ENCODE results near the gene HMOX1. TPM values are rescaled to one million over a fixed set of nuclear protein-coding genes. Genes with fewer than 3 reads are reported as not detected.

HMOX1 gene
- total and polyA plus RNA-seq, 2 donors (not counting 3 experiments of a cell fraction or from before 2014, with no cell fraction given), result 41.1 to 69.1 TPM

DNA sequence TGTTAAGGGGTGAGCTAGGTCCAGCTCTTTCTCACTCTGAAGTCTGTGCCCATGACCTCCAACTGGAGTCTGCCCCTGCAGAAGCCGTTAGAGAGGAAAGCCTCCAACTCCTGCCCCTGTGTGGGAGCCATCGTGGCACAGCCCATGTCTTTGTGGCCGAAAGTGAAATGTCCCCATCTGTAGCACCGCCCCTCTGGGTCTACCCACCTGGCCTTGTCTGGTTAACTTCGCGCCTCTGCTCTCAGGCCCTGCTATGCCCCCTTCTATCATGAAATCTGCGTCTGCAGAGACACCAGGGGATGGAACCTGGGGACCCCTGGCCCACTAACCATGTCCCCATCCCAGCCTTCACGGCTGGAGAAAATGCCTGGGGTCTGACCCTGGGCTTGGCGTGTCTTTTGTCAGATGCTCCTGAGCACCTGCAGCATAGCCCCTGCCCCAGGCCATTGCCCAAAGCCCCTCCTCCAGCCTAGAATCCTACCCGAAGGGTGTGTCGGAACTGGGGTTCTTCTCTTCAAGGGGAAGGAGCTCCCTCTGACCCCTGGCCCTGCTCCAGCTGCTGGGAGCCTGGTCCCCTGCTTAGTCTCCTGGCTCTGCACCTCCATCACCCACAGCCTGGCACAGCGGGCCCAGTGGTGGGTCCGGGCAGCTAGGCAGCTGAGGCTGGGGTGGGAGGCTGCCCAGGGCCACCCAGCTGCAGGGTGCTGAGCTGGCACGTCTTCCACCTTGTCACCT is 35.8 kb upstream of the HMOX1 start:
- H3K9ac ChIP-seq (replicated peaks; ENCODE audit: extremely low read depth, insufficient read depth, low read length), result no peak overlapping the region
- ChIA-PET POLR2A (no interaction called here), CTCF (interaction anchor here (1.4 kb wide), 1 partner anchor 238 kb away, joined by 3 read pairs; no protein-coding TSS in a partner anchor)
- H3K36me3 ChIP-seq (ENCODE audit: control insufficient read depth in 2 of 2, extremely low read depth in 1 of 2, insufficient read depth in 2 of 2, low read length in 2 of 2), result peaks cover 0 to 16% of the 10 kb centered on the region in 2 experiments
- no peaks in the 10 kb centered on the region for H3K4me1 ChIP-seq (ENCODE audit: control insufficient read depth, extremely low read depth, insufficient read depth, low read length)
- no peak overlapping the region for H3K4me2 ChIP-seq (ENCODE audit: insufficient read depth, low read length)
- DNase-seq (ENCODE audit: low read depth, low spot score) (no peak), FAIRE-seq (no peak)
- H3K4me3 ChIP-seq (replicated peaks in 1 of 3; ENCODE audit: insufficient read depth in 1 of 3, low read depth in 1 of 3, low read length in 3 of 3), result no peak overlapping the region
- no peaks in the 10 kb centered on the region for H3K79me2 ChIP-seq (ENCODE audit: control insufficient read depth, insufficient read depth, low read length)
- H3K27me3 ChIP-seq (ENCODE audit: control insufficient read depth in 2 of 2, insufficient read depth in 2 of 2, low read length in 2 of 2), result no peaks in the 10 kb centered on the region
- no peaks in the 10 kb centered on the region for H3K9me3 ChIP-seq (replicated peaks; ENCODE audit: control insufficient read depth, insufficient read depth, low read length)
- BruUV-seq (replicated peaks), result no TSS peak
- no peak overlapping the region for H2AFZ ChIP-seq (ENCODE audit: low read depth, low read length)
- intact Hi-C loops (cut with micrococcal nuclease) (no loop called here), dilution Hi-C loops (cut with MboI; ENCODE audit: extremely low pct_ligation_motif_present, low sequenced_read_pairs) (no loop called here)
- TF ChIP-seq FOS (IDR thresholded peaks at IDR 0.05; ENCODE audit: borderline replicate concordance, insufficient read depth, low read length), result no peak
- TF ChIP-seq, protein P1, sequence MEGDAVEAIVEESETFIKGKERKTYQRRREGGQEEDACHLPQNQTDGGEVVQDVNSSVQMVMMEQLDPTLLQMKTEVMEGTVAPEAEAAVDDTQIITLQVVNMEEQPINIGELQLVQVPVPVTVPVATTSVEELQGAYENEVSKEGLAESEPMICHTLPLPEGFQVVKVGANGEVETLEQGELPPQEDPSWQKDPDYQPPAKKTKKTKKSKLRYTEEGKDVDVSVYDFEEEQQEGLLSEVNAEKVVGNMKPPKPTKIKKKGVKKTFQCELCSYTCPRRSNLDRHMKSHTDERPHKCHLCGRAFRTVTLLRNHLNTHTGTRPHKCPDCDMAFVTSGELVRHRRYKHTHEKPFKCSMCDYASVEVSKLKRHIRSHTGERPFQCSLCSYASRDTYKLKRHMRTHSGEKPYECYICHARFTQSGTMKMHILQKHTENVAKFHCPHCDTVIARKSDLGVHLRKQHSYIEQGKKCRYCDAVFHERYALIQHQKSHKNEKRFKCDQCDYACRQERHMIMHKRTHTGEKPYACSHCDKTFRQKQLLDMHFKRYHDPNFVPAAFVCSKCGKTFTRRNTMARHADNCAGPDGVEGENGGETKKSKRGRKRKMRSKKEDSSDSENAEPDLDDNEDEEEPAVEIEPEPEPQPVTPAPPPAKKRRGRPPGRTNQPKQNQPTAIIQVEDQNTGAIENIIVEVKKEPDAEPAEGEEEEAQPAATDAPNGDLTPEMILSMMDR (IDR thresholded peaks at IDR 0.05; ENCODE audit: extremely low read depth in 1 of 2, insufficient read depth in 1 of 2, low read depth in 1 of 2, low read length in 2 of 2), result no peak
- no peak for TF ChIP-seq JUN (IDR thresholded peaks at IDR 0.05; ENCODE audit: borderline replicate concordance, insufficient read depth, insufficient read length, low read depth)
- TF ChIP-seq, protein P2, sequence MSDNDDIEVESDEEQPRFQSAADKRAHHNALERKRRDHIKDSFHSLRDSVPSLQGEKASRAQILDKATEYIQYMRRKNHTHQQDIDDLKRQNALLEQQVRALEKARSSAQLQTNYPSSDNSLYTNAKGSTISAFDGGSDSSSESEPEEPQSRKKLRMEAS (IDR thresholded peaks at IDR 0.05; ENCODE audit: insufficient read depth, insufficient read length), result no peak
- TF ChIP-seq EZH2 (IDR thresholded peaks at IDR 0.05; ENCODE audit: borderline replicate concordance, low read depth, low read length, severe bottlenecking), result no peak
- TF ChIP-seq GATA2 (IDR thresholded peaks at IDR 0.05; ENCODE audit: insufficient read depth, insufficient read length, low read depth, low read length), result no peak
- no peak for TF ChIP-seq MYC (IDR thresholded peaks at IDR 0.05; ENCODE audit: low read depth, low read length)
- TF ChIP-seq POLR2A (IDR thresholded peaks at IDR 0.05; ENCODE audit: low read depth, low read length), result no peak
- no peak for TF ChIP-seq POLR2AphosphoS5 (IDR thresholded peaks at IDR 0.05; ENCODE audit: insufficient read depth, low read depth, low read length)
- H3K9me1 ChIP-seq (replicated peaks; ENCODE audit: control insufficient read depth, extremely low read depth, insufficient read depth, low read length), result no peaks in the 10 kb centered on the region
- no peaks in the 10 kb centered on the region for H4K20me1 ChIP-seq (replicated peaks; ENCODE audit: control insufficient read depth, extremely low read depth, insufficient read depth, low read length)
- H3K27ac ChIP-seq (ENCODE audit: insufficient read depth, low read depth, low read length), result no peak overlapping the region

Data from endothelial cell of umbilical vein (primary cell).